ENCODE results near the gene RBM38. TPM values are rescaled to one million over a fixed set of nuclear protein-coding genes. Genes with fewer than 3 reads are reported as not detected.
A peak's percentile ranks its signal among the peaks of the same experiment; 100 is the strongest.

The RBM38 gene
- total RNA-seq, 1 experiment from 2014 or later = 261 TPM

- H3K27ac ChIP-seq (ENCODE audit: low read length) = no peak overlapping the region
- no peak overlapping the region for H3K9ac ChIP-seq (ENCODE audit: low read length)
- no peaks in the 10 kb centered on the region for H3K27me3 ChIP-seq (ENCODE audit: low read length)
- H3K36me3 ChIP-seq (ENCODE audit: insufficient read depth, low read length) = peaks cover 14% of the 10 kb centered on the region
- H4K20me1 ChIP-seq (ENCODE audit: insufficient read depth, low read depth, low read length) = peaks cover 26% of the 10 kb centered on the region
- peak; percentile 71 for DNase-seq
- no peak overlapping the region for H3K4me2 ChIP-seq (ENCODE audit: low read depth, low read length, poor library complexity, severe bottlenecking)
- H3K9me2 ChIP-seq (replicated peaks; ENCODE audit: insufficient read depth, low read length) = no peaks in the 10 kb centered on the region
- H2AFZ ChIP-seq (ENCODE audit: low read length) = no peak overlapping the region
- no peaks in the 10 kb centered on the region for H3K79me2 ChIP-seq (ENCODE audit: low read length)
- H3K9me3 ChIP-seq (ENCODE audit: low read length) = no peaks in the 10 kb centered on the region
- no peak overlapping the region for H3K4me3 ChIP-seq (ENCODE audit: low read length)
- H3K4me1 ChIP-seq (ENCODE audit: low read length) = peaks cover 15% of the 10 kb centered on the region
Measured at GRCh38 chr20:57411406-57412283, 20.4 kb downstream of the RBM38 start.

GRCh38 chr20:57412347-57413029, 21.3 kb downstream of the RBM38 start:
- Histone ChIP-seq H3K4me3 (ENCODE audit: low read length) (no peak overlapping the region), H3K36me3 (ENCODE audit: insufficient read depth, low read length) (peaks cover 8% of the 10 kb centered on the region), H3K27ac (ENCODE audit: low read length) (no peak overlapping the region), H3K9me3 (ENCODE audit: low read length) (no peaks in the 10 kb centered on the region), H3K9ac (ENCODE audit: low read length) (no peak overlapping the region), H3K79me2 (ENCODE audit: low read length) (no peaks in the 10 kb centered on the region), H3K27me3 (ENCODE audit: low read length) (no peaks in the 10 kb centered on the region), H3K4me2 (ENCODE audit: low read depth, low read length, poor library complexity, severe bottlenecking) (no peak overlapping the region), H3K9me2 (replicated peaks; ENCODE audit: insufficient read depth, low read length) (no peaks in the 10 kb centered on the region), H3K4me1 (ENCODE audit: low read length) (peaks cover 15% of the 10 kb centered on the region), H4K20me1 (ENCODE audit: insufficient read depth, low read depth, low read length) (peaks cover 23% of the 10 kb centered on the region), H2AFZ (ENCODE audit: low read length) (no peak overlapping the region)
- DNase-seq = peak; percentile 58

- DNase-seq = no peak
- H3K4me1 ChIP-seq (ENCODE audit: low read length) = peaks cover 5% of the 10 kb centered on the region
- no peak overlapping the region for H3K4me3 ChIP-seq (ENCODE audit: low read length)
- no peak overlapping the region for H3K9ac ChIP-seq (ENCODE audit: low read length)
- H3K9me3 ChIP-seq (ENCODE audit: low read length) = no peaks in the 10 kb centered on the region
- H3K9me2 ChIP-seq (replicated peaks; ENCODE audit: insufficient read depth, low read length) = no peaks in the 10 kb centered on the region
- H2AFZ ChIP-seq (ENCODE audit: low read length) = no peak overlapping the region
- H3K27ac ChIP-seq (ENCODE audit: low read length) = no peak overlapping the region
- no peak overlapping the region for H3K4me2 ChIP-seq (ENCODE audit: low read depth, low read length, poor library complexity, severe bottlenecking)
- no peaks in the 10 kb centered on the region for H3K79me2 ChIP-seq (ENCODE audit: low read length)
- H3K27me3 ChIP-seq (ENCODE audit: low read length) = no peaks in the 10 kb centered on the region
- no peaks in the 10 kb centered on the region for H3K36me3 ChIP-seq (ENCODE audit: insufficient read depth, low read length)
- peaks cover 9% of the 10 kb centered on the region for H4K20me1 ChIP-seq (ENCODE audit: insufficient read depth, low read depth, low read length)
Measured at GRCh38 chr20:57413986-57414385, 22.8 kb downstream of the RBM38 start.

GRCh38 chr20:57414867-57415592, 23.8 kb downstream of the RBM38 start:
- H3K9ac ChIP-seq (ENCODE audit: low read length) = no peak overlapping the region
- no peaks in the 10 kb centered on the region for H3K79me2 ChIP-seq (ENCODE audit: low read length)
- no peaks in the 10 kb centered on the region for H3K27me3 ChIP-seq (ENCODE audit: low read length)
- no peaks in the 10 kb centered on the region for H3K9me2 ChIP-seq (replicated peaks; ENCODE audit: insufficient read depth, low read length)
- no peaks in the 10 kb centered on the region for H4K20me1 ChIP-seq (ENCODE audit: insufficient read depth, low read depth, low read length)
- H3K4me1 ChIP-seq (ENCODE audit: low read length) = peaks cover 5% of the 10 kb centered on the region; the same call in 1 of the 2 replicates
- H3K27ac ChIP-seq (ENCODE audit: low read length) = no peak overlapping the region
- no peaks in the 10 kb centered on the region for H3K36me3 ChIP-seq (ENCODE audit: insufficient read depth, low read length)
- no peak overlapping the region for H3K4me2 ChIP-seq (ENCODE audit: low read depth, low read length, poor library complexity, severe bottlenecking)
- peak; percentile 50 for DNase-seq
- H2AFZ ChIP-seq (ENCODE audit: low read length) = no peak overlapping the region
- H3K9me3 ChIP-seq (ENCODE audit: low read length) = no peaks in the 10 kb centered on the region
- no peak overlapping the region for H3K4me3 ChIP-seq (ENCODE audit: low read length)

GRCh38 chr20:57415771-57416170, 24.6 kb downstream of the RBM38 start:
- no peaks in the 10 kb centered on the region for H3K36me3 ChIP-seq (ENCODE audit: insufficient read depth, low read length)
- no peak overlapping the region for H3K9ac ChIP-seq (ENCODE audit: low read length)
- H4K20me1 ChIP-seq (ENCODE audit: insufficient read depth, low read depth, low read length) = no peaks in the 10 kb centered on the region
- no peaks in the 10 kb centered on the region for H3K79me2 ChIP-seq (ENCODE audit: low read length)
- no peak overlapping the region for H2AFZ ChIP-seq (ENCODE audit: low read length)
- no peak for DNase-seq
- no peak overlapping the region for H3K4me3 ChIP-seq (ENCODE audit: low read length)
- H3K9me2 ChIP-seq (replicated peaks; ENCODE audit: insufficient read depth, low read length) = no peaks in the 10 kb centered on the region
- no peaks in the 10 kb centered on the region for H3K9me3 ChIP-seq (ENCODE audit: low read length)
- H3K4me1 ChIP-seq (ENCODE audit: low read length) = peaks cover 5% of the 10 kb centered on the region; the same call in 1 of the 2 replicates
- no peaks in the 10 kb centered on the region for H3K27me3 ChIP-seq (ENCODE audit: low read length)
- H3K27ac ChIP-seq (ENCODE audit: low read length) = no peak overlapping the region
- no peak overlapping the region for H3K4me2 ChIP-seq (ENCODE audit: low read depth, low read length, poor library complexity, severe bottlenecking)

- H3K36me3 ChIP-seq (ENCODE audit: insufficient read depth, low read length) = no peaks in the 10 kb centered on the region
- no peaks in the 10 kb centered on the region for H4K20me1 ChIP-seq (ENCODE audit: insufficient read depth, low read depth, low read length)
- H2AFZ ChIP-seq (ENCODE audit: low read length) = no peak overlapping the region
- no peak overlapping the region for H3K4me3 ChIP-seq (ENCODE audit: low read length)
- H3K27ac ChIP-seq (ENCODE audit: low read length) = no peak overlapping the region
- H3K27me3 ChIP-seq (ENCODE audit: low read length) = no peaks in the 10 kb centered on the region
- peaks cover 4% of the 10 kb centered on the region; the same call in 1 of the 2 replicates for H3K4me1 ChIP-seq (ENCODE audit: low read length)
- no peaks in the 10 kb centered on the region for H3K9me2 ChIP-seq (replicated peaks; ENCODE audit: insufficient read depth, low read length)
- no peak overlapping the region for H3K4me2 ChIP-seq (ENCODE audit: low read depth, low read length, poor library complexity, severe bottlenecking)
- no peaks in the 10 kb centered on the region for H3K9me3 ChIP-seq (ENCODE audit: low read length)
- peak; percentile 40 for DNase-seq
- no peaks in the 10 kb centered on the region for H3K79me2 ChIP-seq (ENCODE audit: low read length)
- H3K9ac ChIP-seq (ENCODE audit: low read length) = no peak overlapping the region
Measured at GRCh38 chr20:57416296-57417022, 25.3 kb downstream of the RBM38 start.

GRCh38 chr20:57417051-57417689, 26.0 kb downstream of the RBM38 start:
- no peaks in the 10 kb centered on the region for H3K79me2 ChIP-seq (ENCODE audit: low read length)
- no peaks in the 10 kb centered on the region for H3K9me3 ChIP-seq (ENCODE audit: low read length)
- H3K9me2 ChIP-seq (replicated peaks; ENCODE audit: insufficient read depth, low read length) = no peaks in the 10 kb centered on the region
- H3K9ac ChIP-seq (ENCODE audit: low read length) = no peak overlapping the region
- H3K4me3 ChIP-seq (ENCODE audit: low read length) = no peak overlapping the region
- no peaks in the 10 kb centered on the region for H3K36me3 ChIP-seq (ENCODE audit: insufficient read depth, low read length)
- H3K4me2 ChIP-seq (ENCODE audit: low read depth, low read length, poor library complexity, severe bottlenecking) = no peak overlapping the region
- no peak overlapping the region for H3K27ac ChIP-seq (ENCODE audit: low read length)
- no peaks in the 10 kb centered on the region for H3K27me3 ChIP-seq (ENCODE audit: low read length)
- H2AFZ ChIP-seq (ENCODE audit: low read length) = no peak overlapping the region
- no peak for DNase-seq
- H3K4me1 ChIP-seq (ENCODE audit: low read length) = no peaks in the 10 kb centered on the region
- no peaks in the 10 kb centered on the region for H4K20me1 ChIP-seq (ENCODE audit: insufficient read depth, low read depth, low read length)
